ENCODE measurements around the gene MEIS3. TPM values are rescaled to one million over a fixed set of nuclear protein-coding genes. Genes with fewer than 3 reads are reported as not detected.
A peak's percentile ranks its signal among the peaks of the same experiment; 100 is the strongest.

The MEIS3 gene
- total and polyA plus RNA-seq, 5 donors from 2014 or later, result 0.13 to 1.0 (median 0.44) TPM; not detected in 2

- H3K36me3 Mint-ChIP-seq, result peaks cover 8% of the 10 kb centered on the region
- H3K9me3 Mint-ChIP-seq, result peaks cover 0 to 7% (median 0%) of the 10 kb centered on the region in 7 donors
- no peak overlapping the region for H3K4me3 Mint-ChIP-seq
- no peak for DNase-seq
- H3K27ac Mint-ChIP-seq, result peak overlapping the region in 1 of 3 donors; percentile 27
- no peak overlapping the region for H3K27ac ChIP-seq (ENCODE audit: insufficient read depth, low read length, poor library complexity, severe bottlenecking)
- H3K4me3 ChIP-seq (ENCODE audit: low read depth, low read length), result no peak overlapping the region
- ATAC-seq (ENCODE audit: low read depth in 2 of 2), result no peak
- H3K4me1 ChIP-seq (ENCODE audit: control insufficient read depth, insufficient read depth, low read length, poor library complexity, severe bottlenecking), result no peaks in the 10 kb centered on the region
- no peaks in the 10 kb centered on the region for H3K9me3 ChIP-seq (ENCODE audit: control insufficient read depth in 2 of 2, low read length in 2 of 2)
- no peaks in the 10 kb centered on the region for H3K4me1 Mint-ChIP-seq
- H3K27me3 ChIP-seq (ENCODE audit: control insufficient read depth, insufficient read depth, low read length), result peaks cover 2% of the 10 kb centered on the region
- H3K36me3 ChIP-seq (ENCODE audit: control insufficient read depth, insufficient read depth, low read length), result no peaks in the 10 kb centered on the region
- H3K27me3 Mint-ChIP-seq, result peaks cover 36% of the 10 kb centered on the region
Observed at GRCh38 chr19:47405197-47405550, 14.2 kb downstream of the MEIS3 start.

DNA sequence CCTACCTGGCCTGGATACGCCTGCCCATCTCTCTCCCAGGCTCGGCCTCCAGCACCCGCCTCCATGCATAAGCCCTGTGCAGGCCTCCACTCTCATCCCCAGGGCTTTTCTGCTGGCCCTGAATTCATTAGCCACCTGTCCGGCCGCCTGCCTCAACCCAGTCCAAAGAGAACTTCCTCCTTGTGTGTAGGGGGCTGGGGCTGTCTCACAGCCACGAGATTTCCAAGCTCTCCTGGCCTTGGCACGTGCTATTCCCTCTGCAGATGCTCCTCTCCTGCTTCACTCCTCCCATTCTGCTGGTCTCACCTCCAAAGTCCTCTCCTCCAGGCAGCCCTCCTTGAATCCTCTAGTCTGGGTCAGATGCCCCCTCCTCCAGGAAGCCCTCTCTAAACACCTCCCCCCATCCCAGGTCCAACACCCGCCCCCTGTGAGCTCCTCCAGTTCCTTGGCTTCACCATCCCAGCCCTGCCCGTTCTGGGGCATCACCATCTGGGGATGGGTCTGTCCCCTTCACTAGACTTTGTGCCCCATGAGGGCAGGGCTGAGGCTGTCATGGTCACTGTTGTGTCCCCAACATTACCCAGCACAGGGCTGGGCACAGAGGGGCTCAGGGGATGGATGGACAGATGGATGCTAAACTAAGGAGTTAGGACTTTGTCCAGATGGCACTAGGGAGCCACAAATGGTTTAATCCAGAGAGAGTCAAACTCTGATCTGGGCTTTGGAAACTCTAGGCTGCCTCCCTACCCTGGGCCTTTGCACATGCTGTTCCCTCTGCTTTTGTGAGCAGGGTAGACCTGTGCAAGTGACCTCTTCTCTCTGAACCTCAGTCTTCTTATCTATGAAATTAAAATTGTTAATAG lies 14.8 kb downstream of the MEIS3 start:
- Histone ChIP-seq H3K36me3 (ENCODE audit: control insufficient read depth, insufficient read depth, low read length) (no peaks in the 10 kb centered on the region), H3K9me3 (ENCODE audit: control insufficient read depth in 2 of 2, low read length in 2 of 2) (no peaks in the 10 kb centered on the region), H3K4me3 (ENCODE audit: low read depth, low read length) (no peak overlapping the region), H3K27ac (ENCODE audit: insufficient read depth, low read length, poor library complexity, severe bottlenecking) (no peak overlapping the region), H3K27me3 (ENCODE audit: control insufficient read depth, insufficient read depth, low read length) (peaks cover 2% of the 10 kb centered on the region), H3K4me1 (ENCODE audit: control insufficient read depth, insufficient read depth, low read length, poor library complexity, severe bottlenecking) (no peaks in the 10 kb centered on the region)
- DNase-seq (no peak), ATAC-seq (ENCODE audit: low read depth in 2 of 2) (no peak)
- Mint-ChIP-seq H3K9me3 (peaks cover 0 to 7% (median 0%) of the 10 kb centered on the region in 7 donors), H3K27ac (peak overlapping the region in 1 of 3 donors; percentile 29), H3K4me1 (no peaks in the 10 kb centered on the region), H3K4me3 (no peak overlapping the region), H3K27me3 (peaks cover 36% of the 10 kb centered on the region), H3K36me3 (peaks cover 8% of the 10 kb centered on the region)

DNA sequence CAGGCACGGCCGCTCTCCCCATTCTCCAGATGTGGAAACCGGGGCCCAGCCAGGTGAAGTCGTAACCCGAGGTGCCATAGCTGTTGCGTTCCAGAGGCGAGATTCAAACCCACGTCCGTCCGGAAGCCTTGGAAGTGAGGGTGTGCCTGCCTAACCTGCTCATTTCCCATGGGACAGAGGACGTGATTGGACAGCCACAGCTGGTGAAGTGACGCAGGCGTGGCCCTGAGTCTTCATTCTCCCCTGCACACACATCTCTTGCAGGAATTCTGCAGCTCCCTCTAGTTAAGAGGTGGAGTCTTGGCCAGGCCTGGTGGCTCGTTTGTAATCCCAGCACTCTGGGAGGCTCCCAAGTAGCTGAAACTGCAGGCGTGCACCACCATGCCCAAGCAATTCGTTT lies 16.8 kb downstream of the MEIS3 start:
- H3K36me3 ChIP-seq (ENCODE audit: control insufficient read depth, insufficient read depth, low read length), result no peaks in the 10 kb centered on the region
- DNase-seq (no peak), ATAC-seq (ENCODE audit: low read depth in 2 of 2) (no peak)
- Mint-ChIP-seq H3K4me3 (no peak overlapping the region), H3K4me1 (no peaks in the 10 kb centered on the region), H3K27me3 (peaks cover 28% of the 10 kb centered on the region), H3K36me3 (no peaks in the 10 kb centered on the region), H3K27ac (no peak overlapping the region), H3K9me3 (no peaks in the 10 kb centered on the region)
- H3K4me1 ChIP-seq (ENCODE audit: control insufficient read depth, insufficient read depth, low read length, poor library complexity, severe bottlenecking), result no peaks in the 10 kb centered on the region
- no peak overlapping the region for H3K27ac ChIP-seq (ENCODE audit: insufficient read depth, low read length, poor library complexity, severe bottlenecking)
- H3K4me3 ChIP-seq (ENCODE audit: low read depth, low read length), result no peak overlapping the region
- no peaks in the 10 kb centered on the region for H3K9me3 ChIP-seq (ENCODE audit: control insufficient read depth in 2 of 2, low read length in 2 of 2)
- peaks cover 2% of the 10 kb centered on the region for H3K27me3 ChIP-seq (ENCODE audit: control insufficient read depth, insufficient read depth, low read length)

- ATAC-seq (ENCODE audit: low read depth in 2 of 2) (no peak), DNase-seq (no peak)
- Histone ChIP-seq H3K27me3 (ENCODE audit: control insufficient read depth, insufficient read depth, low read length) (no peaks in the 10 kb centered on the region), H3K27ac (ENCODE audit: insufficient read depth, low read length, poor library complexity, severe bottlenecking) (no peak overlapping the region), H3K4me3 (ENCODE audit: low read depth, low read length) (no peak overlapping the region), H3K4me1 (ENCODE audit: control insufficient read depth, insufficient read depth, low read length, poor library complexity, severe bottlenecking) (no peaks in the 10 kb centered on the region), H3K36me3 (ENCODE audit: control insufficient read depth, insufficient read depth, low read length) (no peaks in the 10 kb centered on the region), H3K9me3 (ENCODE audit: control insufficient read depth in 2 of 2, low read length in 2 of 2) (no peaks in the 10 kb centered on the region)
- no peaks in the 10 kb centered on the region for H3K4me1 Mint-ChIP-seq
- H3K36me3 Mint-ChIP-seq, result no peaks in the 10 kb centered on the region
- no peak overlapping the region for H3K27ac Mint-ChIP-seq
- no peak overlapping the region for H3K4me3 Mint-ChIP-seq
- no peaks in the 10 kb centered on the region for H3K9me3 Mint-ChIP-seq
- peaks cover 20% of the 10 kb centered on the region for H3K27me3 Mint-ChIP-seq
Observed at GRCh38 chr19:47398707-47399597, 20.4 kb downstream of the MEIS3 start.

- H3K4me3 Mint-ChIP-seq, result no peak overlapping the region
- peaks cover 0 to 1% (median 0%) of the 10 kb centered on the region in 7 donors for H3K9me3 Mint-ChIP-seq
- Histone ChIP-seq H3K9me3 (ENCODE audit: control insufficient read depth in 2 of 2, low read length in 2 of 2) (no peaks in the 10 kb centered on the region), H3K36me3 (ENCODE audit: control insufficient read depth, insufficient read depth, low read length) (no peaks in the 10 kb centered on the region), H3K27ac (ENCODE audit: insufficient read depth, low read length, poor library complexity, severe bottlenecking) (no peak overlapping the region), H3K4me1 (ENCODE audit: control insufficient read depth, insufficient read depth, low read length, poor library complexity, severe bottlenecking) (peaks cover 6% of the 10 kb centered on the region), H3K4me3 (ENCODE audit: low read depth, low read length) (no peak overlapping the region), H3K27me3 (ENCODE audit: control insufficient read depth, insufficient read depth, low read length) (no peaks in the 10 kb centered on the region)
- DNase-seq (peak; percentile 67 to 82 (median 78)), ATAC-seq (ENCODE audit: low read depth in 2 of 2) (peak; percentile 79 to 80)
- H3K4me1 Mint-ChIP-seq, result peaks cover 0 to 8% (median 5%) of the 10 kb centered on the region in 4 donors
- peak overlapping the region; percentile 38 to 71 (median 44) for H3K27ac Mint-ChIP-seq
- H3K36me3 Mint-ChIP-seq, result no peaks in the 10 kb centered on the region
- peaks cover 13% of the 10 kb centered on the region for H3K27me3 Mint-ChIP-seq
Observed at GRCh38 chr19:47391510-47392223, 27.7 kb downstream of the MEIS3 start.

DNA sequence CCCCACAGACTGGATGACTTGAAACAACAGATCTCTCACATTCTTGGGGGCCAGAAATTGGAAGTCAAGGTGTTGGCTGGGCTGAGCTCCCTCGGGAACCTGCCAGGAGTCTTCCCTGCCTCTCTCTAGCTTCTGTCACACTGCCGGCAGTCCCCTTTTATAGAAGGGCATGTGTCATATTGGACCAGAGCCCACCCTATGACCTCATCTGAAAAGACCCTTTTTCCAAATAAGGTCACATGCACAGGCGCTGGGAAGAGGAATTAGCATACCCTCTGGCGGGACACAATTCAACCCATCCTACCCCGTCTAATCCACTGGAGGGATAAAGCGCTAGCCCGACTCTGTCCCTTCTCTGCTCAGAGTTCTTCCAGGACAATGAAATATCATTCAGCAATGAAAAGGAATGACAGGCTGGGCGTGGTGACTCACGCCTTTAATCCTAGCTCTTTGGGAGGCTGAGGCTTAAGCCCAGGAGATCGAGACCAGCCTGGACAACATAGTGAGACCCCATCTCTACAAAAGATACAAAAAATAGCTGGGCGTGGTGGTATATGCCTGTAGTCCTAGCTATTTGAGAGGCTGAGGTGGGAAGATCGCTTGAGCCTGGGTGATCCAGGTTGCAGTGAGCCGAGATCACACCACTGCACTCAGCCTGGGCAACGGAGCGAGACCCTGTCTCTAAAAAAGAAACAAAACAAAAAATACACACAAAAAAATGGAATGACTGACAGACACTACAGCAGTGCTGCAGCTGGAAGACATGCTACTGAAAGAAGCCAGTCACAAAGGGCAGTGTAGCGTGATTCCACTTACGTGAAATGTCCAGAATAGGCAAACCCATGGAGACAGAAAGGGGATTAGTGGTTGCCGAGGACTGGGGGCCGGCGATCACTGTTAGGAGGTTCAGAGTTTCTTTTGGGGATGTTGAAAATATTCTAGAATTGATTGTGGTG lies 28.5 kb downstream of the MEIS3 start:
- H3K27ac Mint-ChIP-seq, result peak overlapping the region in 1 of 3 donors; percentile 44
- no peak for DNase-seq

More for the DNA sequence above, 28.5 kb downstream of the MEIS3 start:
- H3K4me3 Mint-ChIP-seq, result no peak overlapping the region
- peaks cover 0 to 8% (median 5%) of the 10 kb centered on the region in 4 donors for H3K4me1 Mint-ChIP-seq
- peaks cover 0 to 1% (median 0%) of the 10 kb centered on the region in 7 donors for H3K9me3 Mint-ChIP-seq
- Histone ChIP-seq H3K4me1 (ENCODE audit: control insufficient read depth, insufficient read depth, low read length, poor library complexity, severe bottlenecking) (peaks cover 6% of the 10 kb centered on the region), H3K36me3 (ENCODE audit: control insufficient read depth, insufficient read depth, low read length) (no peaks in the 10 kb centered on the region), H3K9me3 (ENCODE audit: control insufficient read depth in 2 of 2, low read length in 2 of 2) (no peaks in the 10 kb centered on the region), H3K27ac (ENCODE audit: insufficient read depth, low read length, poor library complexity, severe bottlenecking) (no peak overlapping the region), H3K4me3 (ENCODE audit: low read depth, low read length) (no peak overlapping the region), H3K27me3 (ENCODE audit: control insufficient read depth, insufficient read depth, low read length) (no peaks in the 10 kb centered on the region)
- ATAC-seq (ENCODE audit: low read depth in 2 of 2), result no peak
- no peaks in the 10 kb centered on the region for H3K36me3 Mint-ChIP-seq
- H3K27me3 Mint-ChIP-seq, result peaks cover 8% of the 10 kb centered on the region

Measured in CD4-positive, CD25-positive, alpha-beta regulatory T cell (primary cell).